Keratinocyte (primary cell): Measurements from ENCODE around the gene EBF4. TPM values are rescaled to one million over a fixed set of nuclear protein-coding genes. Genes with fewer than 3 reads are reported as not detected.

ENCODE experiments used
- DNase-seq: peaks from one replicate; pipeline ENCODE4 v3.0.0-alpha.2; 2011; ENCODE audit warnings: low read depth, missing footprints, low spot score
- FAIRE-seq: peaks from 2 replicates; lab custom pipeline; 2011; peaks lifted over from hg19 to GRCh38; lab: Jason Lieb, UNC
- H2AFZ ChIP-seq: 2 replicates; pipeline ENCODE4 v1.6.0; 2012; ENCODE audit warnings: low read length, control low read depth, inconsistent platforms; ENCODE audit not compliant: control insufficient read depth
- H3K27ac ChIP-seq: 2 replicates; pipeline ENCODE4 v1.5.1; 2011; ENCODE audit warnings: low read length; ENCODE audit not compliant: control insufficient read depth, insufficient read depth
- H3K27me3 ChIP-seq: 3 replicates; pipeline ENCODE4 v1.6.0; 2011; ENCODE audit warnings: low read length; ENCODE audit not compliant: control insufficient read depth, insufficient read depth; ENCODE audit errors: extremely low read depth
- H3K36me3 ChIP-seq, 2 experiments: 2 replicates in 1 of 2; 3 replicates in 1 of 2; pipeline ENCODE4 v1.5.1; 2011; ENCODE audit warnings: low read length in 2 of 2, mild to moderate bottlenecking in 1 of 2; ENCODE audit not compliant: control insufficient read depth in 2 of 2, insufficient read depth in 2 of 2; ENCODE audit errors: extremely low read depth in 1 of 2
- H3K4me1 ChIP-seq: 3 replicates; pipeline ENCODE4 v1.5.1; 2011; ENCODE audit warnings: low read length; ENCODE audit not compliant: control insufficient read depth, insufficient read depth; ENCODE audit errors: extremely low read depth
- H3K4me2 ChIP-seq: 3 replicates; pipeline ENCODE4 v1.6.0; 2011; ENCODE audit warnings: low read depth, low read length; ENCODE audit not compliant: control insufficient read depth, insufficient read depth; ENCODE audit errors: extremely low read depth
- H3K4me3 ChIP-seq, 3 experiments: fragments of 200-600 bp in 1 of 3; sonication (generic) in 1 of 3; 2 replicates in 2 of 3; 3 replicates in 1 of 3; pipeline ENCODE4 v1.5.1; 2011 to 2016; ENCODE audit warnings: low read length in 3 of 3, mild to moderate bottlenecking in 3 of 3, control low read depth in 2 of 3, inconsistent platforms in 1 of 3, low read depth in 1 of 3, mixed read lengths in 1 of 3, mixed run types in 1 of 3, moderate library complexity in 1 of 3; ENCODE audit not compliant: control insufficient read depth in 2 of 3, insufficient read depth in 2 of 3; ENCODE audit errors: extremely low read depth in 1 of 3
- H3K79me2 ChIP-seq: 2 replicates; pipeline ENCODE4 v1.6.0; 2012; ENCODE audit warnings: low read length; ENCODE audit not compliant: control insufficient read depth, insufficient read depth
- H3K9ac ChIP-seq: 3 replicates; pipeline ENCODE4 v1.6.0; 2011; ENCODE audit warnings: low read length; ENCODE audit not compliant: control insufficient read depth, insufficient read depth; ENCODE audit errors: extremely low read depth
- H3K9me1 ChIP-seq: 3 replicates; pipeline ENCODE4 v1.6.0; 2011; ENCODE audit warnings: low read length; ENCODE audit not compliant: control insufficient read depth, insufficient read depth; ENCODE audit errors: extremely low read depth
- H3K9me3 ChIP-seq: 2 replicates; pipeline ENCODE4 v1.5.1; 2012; ENCODE audit warnings: low read depth, low read length; ENCODE audit not compliant: control insufficient read depth
- H4K20me1 ChIP-seq: 3 replicates; pipeline ENCODE4 v1.6.0; 2011; ENCODE audit warnings: low read length; ENCODE audit not compliant: control insufficient read depth, insufficient read depth; ENCODE audit errors: extremely low read depth
- CTCF ChIP-seq, 3 experiments: IDR thresholded peaks in 1 of 3; conservative IDR thresholded peaks in 1 of 3; optimal IDR thresholded peaks in 1 of 3; 2 replicates in 2 of 3; 3 replicates in 1 of 3; pipeline versions ENCODE3 to v1.5.1; 2011; ENCODE audit warnings: low read length in 3 of 3, mild to moderate bottlenecking in 3 of 3, moderate library complexity in 2 of 3, control low read depth in 1 of 3, inconsistent platforms in 1 of 3; ENCODE audit not compliant: insufficient read depth in 2 of 3; ENCODE audit errors: extremely low read depth in 1 of 3
- EZH2 ChIP-seq: IDR thresholded peaks from one replicate; pipeline ENCODE4 v1.6.1; 2012; ENCODE audit warnings: inconsistent platforms, mild to moderate bottlenecking, low read length, moderate library complexity
- dilution Hi-C: fragments of 300-500 bp; cut with MboI; formaldehyde crosslinking; loops from one replicate; pipeline ENCODE4 v1.7.0; 2020; ENCODE audit warnings: low sequenced_read_pairs; ENCODE audit not compliant: extremely low pct_ligation_motif_present
- polyA plus RNA-seq, 5 experiments: library from polyadenylated mRNA; depleted of rRNA in 3 of 5; stranded (reverse) in 3 of 5; stranded (forward) in 1 of 5; unstranded in 1 of 5; fragments of >200 nt; gene quantifications; 1 replicate in 1 of 5; 2 replicates in 3 of 5; 3 replicates in 1 of 5; pipeline versions ENCODE4 v1.2.1 to v1.2.3, GENCODE V29; 2011 to 2012; ENCODE audit warnings: missing spikeins in 2 of 5, low read depth in 1 of 5, low replicate concordance in 1 of 5

Gene EBF4
- polyA plus RNA-seq, 1 donor (not counting 4 experiments of a cell fraction or from before 2014, with no cell fraction given): not detected

- DNase-seq (no peak), FAIRE-seq (no peak)
- dilution Hi-C loops: no loop called here
- H3K36me3 ChIP-seq: no peaks in the 10 kb centered on the region
- H3K27me3 ChIP-seq: peaks cover 28% of the 10 kb centered on the region
- TF ChIP-seq CTCF (optimal IDR thresholded peaks at IDR 0.05 in 1 of 3, IDR thresholded peaks at IDR 0.05 in 1 of 3, conservative IDR thresholded peaks at IDR 0.05 in 1 of 3; ENCODE audit: extremely low read depth in 1 of 3, insufficient read depth in 2 of 3, low read length in 3 of 3): no peak
- TF ChIP-seq EZH2: no peak
- H3K79me2 ChIP-seq: no peaks in the 10 kb centered on the region
- no peaks in the 10 kb centered on the region for H3K9me3 ChIP-seq
- H2AFZ ChIP-seq: no peak overlapping the region
- H3K4me1 ChIP-seq: no peaks in the 10 kb centered on the region
- no peak overlapping the region for H3K4me3 ChIP-seq
- no peaks in the 10 kb centered on the region for H4K20me1 ChIP-seq
- no peak overlapping the region for H3K4me2 ChIP-seq
- no peak overlapping the region for H3K27ac ChIP-seq
- H3K9ac ChIP-seq: no peak overlapping the region
- no peaks in the 10 kb centered on the region for H3K9me1 ChIP-seq
Measured at GRCh38 chr20:2762578-2763131, 70.1 kb downstream of the EBF4 start.

GRCh38 chr20:2763186-2763585 lies 70.6 kb downstream of the EBF4 start:
- Histone ChIP-seq H3K36me3 (no peaks in the 10 kb centered on the region), H3K4me3 (no peak overlapping the region), H3K27me3 (peaks cover 33% of the 10 kb centered on the region), H4K20me1 (no peaks in the 10 kb centered on the region), H3K4me1 (peaks cover 4% of the 10 kb centered on the region), H3K9me1 (no peaks in the 10 kb centered on the region), H2AFZ (no peak overlapping the region), H3K9me3 (no peaks in the 10 kb centered on the region), H3K79me2 (no peaks in the 10 kb centered on the region), H3K27ac (no peak overlapping the region), H3K4me2 (no peak overlapping the region), H3K9ac (no peak overlapping the region)
- TF ChIP-seq EZH2 (no peak), CTCF (optimal IDR thresholded peaks at IDR 0.05 in 1 of 3, IDR thresholded peaks at IDR 0.05 in 1 of 3, conservative IDR thresholded peaks at IDR 0.05 in 1 of 3; ENCODE audit: extremely low read depth in 1 of 3, insufficient read depth in 2 of 3, low read length in 3 of 3) (no peak)
- dilution Hi-C loops: no loop called here
- DNase-seq (no peak), FAIRE-seq (no peak)
